Effector memory CD8-positive, alpha-beta T cell (primary cell): ENCODE results near the gene GLIS1.

ENCODE experiments used
- ATAC-seq: fragments of 150-1000 bp; cut with Tn5 transposase; replicated peaks from 2 replicates; pipeline ENCODE4 v1.10.0; 2021; ENCODE audit warnings: mild to moderate bottlenecking, moderate library complexity
- DNase-seq, 3 experiments: peaks; one replicate each; pipeline ENCODE4 v3.0.0; 2021
- H3K27ac Mint-ChIP-seq, 2 donors: one replicate each; pipeline ENCODE4 v1.8.0; 2022; ENCODE audit warnings: mild to moderate bottlenecking in 2 of 2, mixed read lengths in 2 of 2, moderate library complexity in 2 of 2
- H3K27me3 Mint-ChIP-seq, 2 donors: one replicate each; pipeline ENCODE4 v1.8.0; 2022; ENCODE audit warnings: mixed read lengths in 2 of 2
- H3K36me3 Mint-ChIP-seq: one replicate; pipeline ENCODE4 v1.8.0; 2022; ENCODE audit warnings: mild to moderate bottlenecking, moderate library complexity, mixed read lengths; ENCODE audit not compliant: insufficient read depth
- H3K4me1 Mint-ChIP-seq, 2 donors: one replicate each; pipeline ENCODE4 v1.8.0; 2022; ENCODE audit warnings: low read depth in 2 of 2, mixed read lengths in 2 of 2
- H3K4me3 Mint-ChIP-seq, 2 donors: one replicate each; pipeline ENCODE4 v1.8.0; 2022; ENCODE audit warnings: mild to moderate bottlenecking in 2 of 2, mixed read lengths in 2 of 2, moderate library complexity in 2 of 2
- H3K9me3 Mint-ChIP-seq, 2 donors: one replicate each; pipeline ENCODE4 v1.8.0; 2022; ENCODE audit warnings: mixed read lengths in 2 of 2

The GLIS1 gene

GRCh38 chr1:53581476-53581875, 157.5 kb downstream of the GLIS1 start:
- DNase-seq (no peak), ATAC-seq (no peak)
- H3K27me3 Mint-ChIP-seq, result no peaks in the 10 kb centered on the region
- H3K27ac Mint-ChIP-seq, result peak overlapping the region; percentile 26 to 44
- peaks cover 52 to 53% of the 10 kb centered on the region in 2 donors for H3K4me1 Mint-ChIP-seq
- peaks cover 6% of the 10 kb centered on the region for H3K36me3 Mint-ChIP-seq
- peak overlapping the region in 1 of 2 donors; percentile 9 for H3K4me3 Mint-ChIP-seq
- no peaks in the 10 kb centered on the region for H3K9me3 Mint-ChIP-seq

- Mint-ChIP-seq H3K9me3 (no peaks in the 10 kb centered on the region), H3K36me3 (peaks cover 6% of the 10 kb centered on the region), H3K4me3 (peak overlapping the region; percentile 4 to 9), H3K27me3 (no peaks in the 10 kb centered on the region), H3K27ac (peak overlapping the region; percentile 26 to 44), H3K4me1 (peaks cover 55% of the 10 kb centered on the region in 2 donors)
- ATAC-seq, result no peak
- DNase-seq, result no peak
Observed at GRCh38 chr1:53580739-53581475, 158.1 kb downstream of the GLIS1 start.

- Mint-ChIP-seq H3K4me3 (no peak overlapping the region), H3K27ac (no peak overlapping the region), H3K4me1 (peaks cover 55% of the 10 kb centered on the region in 2 donors), H3K9me3 (no peaks in the 10 kb centered on the region), H3K36me3 (peaks cover 3% of the 10 kb centered on the region), H3K27me3 (no peaks in the 10 kb centered on the region)
- DNase-seq (no peak), ATAC-seq (no peak)
Observed at GRCh38 chr1:53580009-53580400, 159.0 kb downstream of the GLIS1 start.

- peaks cover 3% of the 10 kb centered on the region for H3K36me3 Mint-ChIP-seq
- no peaks in the 10 kb centered on the region for H3K27me3 Mint-ChIP-seq
- H3K4me3 Mint-ChIP-seq, result no peak overlapping the region
- H3K9me3 Mint-ChIP-seq, result no peaks in the 10 kb centered on the region
- no peak for DNase-seq
- no peak for ATAC-seq
- H3K4me1 Mint-ChIP-seq, result peaks cover 49 to 55% of the 10 kb centered on the region in 2 donors
- H3K27ac Mint-ChIP-seq, result no peak overlapping the region
Observed at GRCh38 chr1:53579221-53580008, 159.5 kb downstream of the GLIS1 start.

GRCh38 chr1:53578358-53578757, 160.6 kb downstream of the GLIS1 start:
- no peaks in the 10 kb centered on the region for H3K27me3 Mint-ChIP-seq
- DNase-seq, result no peak
- no peak overlapping the region for H3K27ac Mint-ChIP-seq
- H3K36me3 Mint-ChIP-seq, result peaks cover 3% of the 10 kb centered on the region
- no peak for ATAC-seq
- H3K4me3 Mint-ChIP-seq, result no peak overlapping the region
- H3K4me1 Mint-ChIP-seq, result peaks cover 41 to 52% of the 10 kb centered on the region in 2 donors
- no peaks in the 10 kb centered on the region for H3K9me3 Mint-ChIP-seq

- H3K36me3 Mint-ChIP-seq, result peaks cover 3% of the 10 kb centered on the region
- H3K4me1 Mint-ChIP-seq, result peaks cover 35 to 47% of the 10 kb centered on the region in 2 donors
- no peak for DNase-seq
- ATAC-seq, result no peak
- H3K27ac Mint-ChIP-seq, result no peak overlapping the region
- no peaks in the 10 kb centered on the region for H3K27me3 Mint-ChIP-seq
- no peaks in the 10 kb centered on the region for H3K9me3 Mint-ChIP-seq
- H3K4me3 Mint-ChIP-seq, result no peak overlapping the region
Observed at GRCh38 chr1:53577761-53578100, 161.2 kb downstream of the GLIS1 start.

GRCh38 chr1:53576866-53577760, 161.9 kb downstream of the GLIS1 start:
- no peak overlapping the region for H3K27ac Mint-ChIP-seq
- DNase-seq, result no peak
- H3K4me1 Mint-ChIP-seq, result peaks cover 29 to 41% of the 10 kb centered on the region in 2 donors
- H3K27me3 Mint-ChIP-seq, result no peaks in the 10 kb centered on the region
- no peak overlapping the region for H3K4me3 Mint-ChIP-seq
- no peak for ATAC-seq
- peaks cover 3% of the 10 kb centered on the region for H3K36me3 Mint-ChIP-seq
- no peaks in the 10 kb centered on the region for H3K9me3 Mint-ChIP-seq

GRCh38 chr1:53576381-53576801, 162.6 kb downstream of the GLIS1 start:
- Mint-ChIP-seq H3K4me1 (peaks cover 24 to 33% of the 10 kb centered on the region in 2 donors), H3K9me3 (no peaks in the 10 kb centered on the region), H3K27me3 (no peaks in the 10 kb centered on the region), H3K27ac (no peak overlapping the region), H3K36me3 (peaks cover 3% of the 10 kb centered on the region), H3K4me3 (peak overlapping the region in 1 of 2 donors; percentile 35)
- no peak for ATAC-seq
- no peak for DNase-seq

GRCh38 chr1:53575955-53576320, 163.0 kb downstream of the GLIS1 start:
- Mint-ChIP-seq H3K27me3 (no peaks in the 10 kb centered on the region), H3K36me3 (peaks cover 3% of the 10 kb centered on the region), H3K27ac (peak overlapping the region in 1 of 2 donors; percentile 35), H3K9me3 (no peaks in the 10 kb centered on the region), H3K4me3 (peak overlapping the region in 1 of 2 donors; percentile 35), H3K4me1 (peaks cover 21 to 31% of the 10 kb centered on the region in 2 donors)
- ATAC-seq (no peak), DNase-seq (no peak)

GRCh38 chr1:53575141-53575954, 163.6 kb downstream of the GLIS1 start:
- H3K4me3 Mint-ChIP-seq, result peak overlapping the region; percentile 49 to 61
- no peaks in the 10 kb centered on the region for H3K27me3 Mint-ChIP-seq
- H3K4me1 Mint-ChIP-seq, result peaks cover 21 to 31% of the 10 kb centered on the region in 2 donors
- H3K9me3 Mint-ChIP-seq, result no peaks in the 10 kb centered on the region
- ATAC-seq (peak; percentile 96), DNase-seq (peak; percentile 18 to 35 (median 34))
- peak overlapping the region; percentile 18 to 35 for H3K27ac Mint-ChIP-seq
- peaks cover 3% of the 10 kb centered on the region for H3K36me3 Mint-ChIP-seq

GRCh38 chr1:53574621-53575020, 164.3 kb downstream of the GLIS1 start:
- peaks cover 3% of the 10 kb centered on the region for H3K36me3 Mint-ChIP-seq
- H3K9me3 Mint-ChIP-seq, result no peaks in the 10 kb centered on the region
- H3K27ac Mint-ChIP-seq, result no peak overlapping the region
- peaks cover 21 to 31% of the 10 kb centered on the region in 2 donors for H3K4me1 Mint-ChIP-seq
- H3K4me3 Mint-ChIP-seq, result no peak overlapping the region
- DNase-seq (no peak), ATAC-seq (no peak)
- H3K27me3 Mint-ChIP-seq, result no peaks in the 10 kb centered on the region

- H3K4me3 Mint-ChIP-seq, result no peak overlapping the region
- no peaks in the 10 kb centered on the region for H3K9me3 Mint-ChIP-seq
- DNase-seq, result no peak
- peaks cover 3% of the 10 kb centered on the region for H3K36me3 Mint-ChIP-seq
- peaks cover 21 to 31% of the 10 kb centered on the region in 2 donors for H3K4me1 Mint-ChIP-seq
- H3K27ac Mint-ChIP-seq, result no peak overlapping the region
- no peak for ATAC-seq
- no peaks in the 10 kb centered on the region for H3K27me3 Mint-ChIP-seq
Observed at GRCh38 chr1:53573931-53574330, 165.0 kb downstream of the GLIS1 start.
